HL-60 (cell line): ENCODE data around the gene ATP8B4.

Experiments
- GABPA ChIP-seq: IDR thresholded peaks from 2 replicates; pipeline ENCODE4 v1.6.1; 2012; ENCODE audit warnings: low read depth
- REST ChIP-seq: IDR thresholded peaks from 2 replicates; pipeline ENCODE4 v1.6.1; 2012; ENCODE audit warnings: low read depth; ENCODE audit not compliant: insufficient replicate concordance

GRCh38 chr15:49901996-49902684 lies 216.9 kb downstream of the ATP8B4 start:
- TF ChIP-seq GABPA (no peak), REST (no peak)
